ENCODE measurements around the gene PLSCR4.

The PLSCR4 gene

DNA sequence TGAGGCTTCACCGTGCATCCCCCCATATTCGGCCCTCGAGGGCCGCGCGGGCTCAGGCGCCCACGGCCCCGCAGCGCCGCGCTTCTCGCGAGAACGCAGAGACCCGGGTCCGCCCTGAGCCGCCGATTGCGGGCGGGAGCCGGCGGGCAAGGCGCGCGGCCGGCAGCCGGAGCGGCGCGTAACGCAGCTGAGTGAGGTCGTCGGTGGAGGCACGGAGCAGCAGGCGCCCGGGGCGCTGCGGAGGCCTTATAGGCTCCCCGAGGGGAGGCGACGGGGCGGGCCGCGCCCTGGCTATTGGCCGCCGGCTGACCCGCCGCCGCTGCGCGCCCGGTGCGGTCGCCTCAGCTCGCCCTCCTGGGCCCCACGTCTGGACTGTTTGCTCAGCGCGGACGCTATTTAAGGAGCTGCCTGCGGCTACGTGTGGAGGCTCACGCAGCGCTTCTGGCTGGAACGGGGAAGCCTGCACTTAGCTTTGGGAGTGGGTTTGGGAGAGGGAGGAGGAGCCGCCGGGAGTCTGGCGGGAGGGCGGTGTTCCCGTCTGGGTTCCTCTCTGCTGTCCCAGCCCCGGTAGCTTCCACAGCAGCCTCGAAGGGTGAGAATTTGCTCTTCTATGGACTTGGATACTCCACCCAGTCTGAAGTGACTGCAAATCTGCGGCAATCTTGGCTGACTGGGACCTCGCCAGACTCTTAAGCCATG, 89.8 kb downstream of the PLSCR4 start, which contains the start of gene PLOD2:
Gene PLOD2, minus strand, starts transcription at position 221 of the 699 bp plus-strand sequence. Its CDS starts 195 bp downstream, at position 26.
- peak; percentile 96 for DNase-seq (ENCODE audit: low spot score)

DNA sequence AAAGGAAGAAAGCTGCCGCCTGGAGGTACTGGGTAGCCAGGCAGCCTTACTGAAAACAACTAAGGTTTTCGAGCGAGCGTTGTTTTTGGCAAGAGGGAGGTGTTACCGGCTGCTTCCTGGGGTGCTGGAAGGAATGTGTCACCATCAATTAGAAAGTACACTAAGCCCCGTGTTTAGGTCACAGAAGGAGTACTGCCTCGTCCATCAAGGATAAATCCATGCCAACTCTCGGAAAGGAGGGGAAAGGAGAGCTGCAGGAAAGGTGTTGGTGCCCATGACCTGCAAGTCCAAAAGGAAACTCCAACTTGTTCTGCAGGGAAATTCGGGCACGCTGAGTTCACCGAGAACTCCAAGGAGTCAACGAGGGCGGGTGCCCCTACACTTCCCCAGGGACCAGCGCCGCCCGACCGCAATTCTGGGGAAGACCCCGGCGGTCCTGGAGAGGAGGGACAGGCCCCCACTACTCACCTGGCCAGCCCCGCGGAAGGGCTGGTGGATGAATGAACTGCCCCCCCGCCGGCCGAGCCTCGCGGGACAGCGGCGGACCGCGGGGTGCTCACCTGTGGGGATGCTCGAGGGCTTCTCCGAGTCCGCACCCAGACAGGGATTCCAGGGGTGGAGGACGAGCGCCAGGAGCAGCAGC, 90.5 kb downstream of the PLSCR4 start:
- peak; percentile 89 for DNase-seq (ENCODE audit: low spot score)

DNA sequence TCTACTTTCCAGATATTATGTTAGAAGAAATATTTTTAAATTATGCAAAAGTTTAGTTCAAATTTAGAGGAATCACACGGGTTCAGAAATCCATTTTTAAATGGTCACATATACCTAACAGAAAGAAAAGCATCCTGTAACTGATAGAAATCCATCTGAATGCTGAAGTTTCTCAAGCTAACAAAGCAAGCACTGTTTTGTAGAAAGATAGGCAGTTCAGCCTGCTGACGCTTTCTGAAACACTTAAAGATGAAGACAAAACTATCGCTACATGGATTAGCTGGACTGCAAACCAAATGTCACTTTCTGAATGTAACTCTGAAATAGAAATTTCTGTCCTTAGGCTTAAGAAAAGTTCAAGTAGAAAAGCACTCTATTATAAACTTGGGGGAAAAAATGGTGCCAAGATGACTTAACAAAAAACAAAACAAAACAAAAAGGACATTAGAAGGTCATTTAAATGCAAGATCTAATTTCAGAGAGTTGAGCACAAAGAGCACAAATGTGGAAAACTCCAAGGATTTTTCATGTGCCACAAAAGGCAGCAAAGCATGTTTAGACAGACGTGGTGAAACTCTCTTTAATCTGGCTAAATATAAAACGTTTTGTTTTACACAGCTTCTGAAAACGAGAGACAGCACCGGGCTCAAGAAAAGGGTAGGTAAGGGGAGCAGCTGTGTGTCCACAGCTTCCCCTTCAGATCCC, 91.1 kb downstream of the PLSCR4 start:
- no peak for DNase-seq (ENCODE audit: low spot score)

DNA sequence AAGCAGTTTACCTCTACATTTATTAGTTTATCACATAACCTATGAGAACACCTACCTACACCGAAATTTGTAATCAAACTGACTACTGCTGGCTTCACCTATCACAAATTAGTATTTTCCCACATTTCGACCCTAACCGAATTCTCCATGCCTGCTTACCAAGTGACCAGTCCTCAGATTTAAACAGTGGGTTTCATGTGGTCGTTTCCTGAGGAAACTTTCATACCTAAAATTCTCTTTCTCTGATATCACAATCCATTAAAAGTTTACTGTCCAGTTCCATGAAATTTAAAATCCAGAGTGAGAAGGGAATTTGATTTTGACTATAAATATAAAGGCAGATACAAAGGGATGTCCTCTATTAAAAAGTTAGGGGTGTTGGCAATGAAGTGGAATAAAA, 91.9 kb downstream of the PLSCR4 start:
- DNase-seq (ENCODE audit: low spot score), result no peak

DNA sequence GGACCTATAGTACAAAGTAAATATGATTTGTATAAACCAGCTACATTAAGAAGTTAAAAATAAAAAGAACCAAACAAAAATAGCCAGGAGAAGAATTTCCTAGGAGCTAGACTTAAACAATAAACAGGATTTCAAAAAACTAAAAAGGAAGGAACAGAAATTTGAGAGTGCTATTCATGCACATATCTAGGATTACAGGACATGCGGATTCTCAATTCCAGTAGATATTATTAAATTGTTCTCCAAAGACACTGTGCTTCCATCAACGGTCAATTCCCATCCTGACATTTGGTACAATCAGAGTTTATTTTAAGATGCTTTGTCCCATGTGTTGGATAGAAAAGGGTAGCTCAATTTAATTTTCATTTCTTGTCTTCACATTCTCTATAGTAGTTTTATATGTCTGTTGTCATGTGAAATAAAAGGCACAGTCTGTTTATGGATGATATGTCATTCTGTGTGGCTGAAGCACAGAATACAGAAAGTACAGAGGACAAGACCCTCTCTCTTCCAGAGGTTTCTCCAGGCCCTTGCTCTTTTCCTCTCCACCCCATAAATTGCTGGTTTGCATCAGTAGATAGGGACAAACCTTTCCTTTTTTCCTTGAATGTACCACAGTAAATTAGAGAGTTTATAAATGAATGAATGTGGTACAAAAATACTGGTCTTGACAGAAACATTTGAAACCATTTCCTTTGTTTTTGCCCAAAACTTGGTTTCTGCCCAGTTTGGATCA, 93.4 kb downstream of the PLSCR4 start:
- DNase-seq (ENCODE audit: low spot score), result no peak

DNA sequence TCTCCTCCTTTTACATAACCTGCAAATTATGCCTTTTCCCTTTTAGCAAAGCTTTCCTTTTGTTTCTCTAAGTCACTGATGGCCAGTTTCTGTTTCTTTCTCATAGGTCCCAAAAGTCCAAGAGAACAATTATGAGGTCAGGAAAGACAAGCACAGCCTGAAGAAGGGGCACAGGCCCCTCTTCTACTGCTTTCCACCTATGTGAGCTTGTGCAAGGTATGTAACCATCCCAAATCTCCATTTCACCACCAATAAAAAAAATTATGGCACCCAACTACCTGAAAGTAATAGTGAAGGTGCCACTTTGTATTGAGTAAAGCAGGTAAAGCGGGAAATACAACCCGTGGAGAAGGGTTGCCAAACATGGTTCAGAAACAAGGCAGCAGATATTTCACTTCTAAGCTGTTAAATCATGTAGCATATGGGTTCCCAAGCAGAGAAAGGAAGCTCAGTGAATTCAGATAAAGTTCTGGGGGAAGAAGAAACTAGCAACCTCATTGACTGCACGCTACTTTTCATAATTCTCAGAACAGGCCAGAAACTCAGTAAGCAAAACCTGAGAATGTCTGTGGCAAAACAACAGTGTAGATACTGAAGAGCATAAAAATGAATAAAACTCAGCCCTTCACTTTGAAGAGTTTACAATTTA, 94.1 kb downstream of the PLSCR4 start:
- no peak for DNase-seq (ENCODE audit: low spot score)

DNA sequence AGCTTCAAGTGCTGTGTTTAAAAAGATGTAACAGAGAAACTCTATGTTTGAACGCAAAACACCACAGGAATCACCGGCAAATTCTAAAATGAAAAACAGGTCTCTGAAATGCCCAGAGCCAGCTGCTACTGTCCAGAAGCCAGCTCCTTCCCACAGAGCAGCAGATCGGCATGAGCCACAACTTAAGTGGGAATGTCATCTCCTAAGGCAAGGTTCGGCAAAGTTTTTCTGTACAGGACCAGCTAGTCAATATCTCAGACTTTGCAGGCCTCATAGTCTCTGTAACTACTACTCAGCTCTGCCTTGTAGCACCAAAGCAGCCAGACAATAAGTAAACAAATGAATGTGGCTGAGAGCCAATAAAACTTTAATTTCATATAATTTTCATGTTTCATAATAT, 94.8 kb downstream of the PLSCR4 start:
- no peak for DNase-seq (ENCODE audit: low spot score)

DNA sequence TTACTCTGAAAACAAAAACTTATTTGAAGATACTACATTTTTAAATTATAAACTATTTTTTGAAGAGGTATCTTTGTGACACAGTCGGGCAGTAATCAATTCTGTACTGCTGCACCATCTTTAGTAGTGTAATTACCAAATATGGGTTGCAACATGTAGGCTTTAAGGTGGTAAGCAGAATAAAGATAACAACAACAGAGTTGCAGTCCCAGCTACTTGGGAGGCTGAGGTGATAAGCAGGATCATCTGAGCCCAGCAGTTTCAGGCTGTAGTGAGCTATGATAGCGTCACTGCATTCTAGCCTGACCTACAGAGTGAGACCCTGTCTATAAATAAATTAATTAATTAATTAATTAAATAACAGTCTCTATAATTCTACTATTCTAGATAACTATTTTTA, 95.9 kb downstream of the PLSCR4 start:
- no peak for DNase-seq (ENCODE audit: low spot score)

DNA sequence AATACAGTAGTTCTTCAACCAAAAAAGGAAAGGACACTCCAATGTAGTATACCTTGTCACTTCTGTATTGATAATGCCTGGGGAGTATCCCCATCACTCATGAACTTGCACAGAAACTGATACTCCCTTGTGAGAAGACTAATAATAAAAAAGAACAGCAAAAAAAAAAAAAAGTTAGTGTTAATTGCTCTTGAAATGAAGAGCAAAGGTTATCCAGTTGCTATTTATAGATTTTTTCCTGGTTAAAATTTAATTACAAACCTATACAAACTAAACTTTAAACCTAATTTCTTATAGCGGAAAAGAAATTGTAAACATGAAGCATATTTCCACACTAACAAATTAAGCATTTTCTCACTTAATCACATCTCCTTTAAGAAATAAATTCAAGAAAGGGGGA, 96.6 kb downstream of the PLSCR4 start:
- DNase-seq (ENCODE audit: low spot score), result no peak

DNA sequence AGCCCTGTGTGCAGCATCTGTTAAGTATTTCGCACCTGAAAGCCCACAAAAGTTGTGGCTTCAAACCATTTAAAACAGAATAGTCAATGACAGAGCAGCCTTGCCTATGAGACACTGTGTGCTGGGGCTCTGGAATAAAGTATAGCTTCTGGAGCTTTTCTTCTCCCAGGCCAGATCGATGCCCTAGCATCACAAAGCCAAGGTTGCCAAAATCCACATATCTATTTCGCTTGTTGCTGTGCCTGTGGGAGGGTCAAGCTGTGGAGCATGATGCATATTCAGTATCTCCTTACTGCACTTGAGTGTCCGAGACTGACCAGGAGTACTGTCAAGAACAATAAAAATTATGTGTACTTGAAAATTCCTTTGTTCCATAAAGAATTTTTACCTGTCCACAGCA, 97.5 kb downstream of the PLSCR4 start:
- DNase-seq (ENCODE audit: low spot score), result no peak

DNA sequence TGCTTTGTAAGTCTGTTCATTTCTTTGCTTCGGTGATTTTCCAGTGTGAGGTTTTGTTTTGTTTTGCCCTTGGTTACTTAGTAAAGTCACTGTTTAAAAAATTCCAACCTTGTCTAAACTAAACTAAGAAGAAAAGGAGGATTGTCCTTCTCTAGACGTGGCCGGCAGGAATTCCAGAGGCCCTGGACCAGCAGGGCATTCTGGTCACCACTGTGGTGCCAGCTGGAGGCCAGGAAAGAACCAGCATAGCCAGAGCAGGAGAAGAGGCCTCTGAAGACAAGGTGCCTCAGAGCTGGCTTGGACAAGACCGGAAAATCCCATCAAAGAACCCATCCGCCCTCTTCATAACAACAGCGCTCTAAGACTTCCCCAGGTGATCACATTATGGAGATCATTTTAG, 98.1 kb downstream of the PLSCR4 start:
- peak; percentile 85 for DNase-seq (ENCODE audit: low spot score)

DNA sequence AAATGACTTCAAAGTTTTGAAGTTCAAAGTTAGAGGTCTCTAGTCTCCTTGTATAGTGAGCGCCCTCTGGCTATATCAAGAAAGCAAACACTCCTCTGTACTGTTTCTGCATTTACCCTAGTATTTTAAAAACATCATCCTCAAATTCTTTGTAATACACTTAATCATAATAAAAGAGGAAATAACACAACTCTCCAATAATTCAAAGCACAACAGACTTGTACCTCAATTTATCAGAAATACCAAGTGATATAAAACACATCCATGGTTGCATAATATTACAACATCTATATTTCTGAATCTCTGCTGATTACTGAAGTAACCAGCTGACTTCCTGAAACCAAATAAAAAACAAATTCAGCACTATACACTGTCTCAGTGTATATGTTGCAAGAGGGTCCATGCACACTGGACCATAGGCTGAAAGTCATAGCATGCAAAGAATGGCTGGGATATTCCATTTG, 102.4 kb downstream of the PLSCR4 start:
- no peak for DNase-seq (ENCODE audit: low spot score)

DNA sequence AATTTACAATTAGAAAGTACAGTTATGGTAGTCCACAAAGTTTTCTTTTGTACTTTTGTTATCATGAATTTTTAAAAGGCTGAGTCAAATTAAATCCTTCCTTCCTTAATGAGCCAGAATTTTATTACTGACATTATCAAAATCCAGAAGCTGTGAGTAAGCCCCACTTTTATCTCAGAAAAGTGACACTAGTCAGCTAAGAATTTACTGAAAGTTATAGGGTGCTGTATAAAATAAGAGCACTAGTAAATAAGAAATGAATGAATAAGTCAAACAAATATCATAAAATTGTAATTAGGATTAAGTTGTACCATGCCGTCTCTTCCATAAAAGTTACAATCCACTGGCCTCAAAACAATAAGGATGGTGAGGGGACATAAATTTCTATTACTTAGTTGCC, 105.3 kb downstream of the PLSCR4 start:
- DNase-seq (ENCODE audit: low spot score), result no peak

DNA sequence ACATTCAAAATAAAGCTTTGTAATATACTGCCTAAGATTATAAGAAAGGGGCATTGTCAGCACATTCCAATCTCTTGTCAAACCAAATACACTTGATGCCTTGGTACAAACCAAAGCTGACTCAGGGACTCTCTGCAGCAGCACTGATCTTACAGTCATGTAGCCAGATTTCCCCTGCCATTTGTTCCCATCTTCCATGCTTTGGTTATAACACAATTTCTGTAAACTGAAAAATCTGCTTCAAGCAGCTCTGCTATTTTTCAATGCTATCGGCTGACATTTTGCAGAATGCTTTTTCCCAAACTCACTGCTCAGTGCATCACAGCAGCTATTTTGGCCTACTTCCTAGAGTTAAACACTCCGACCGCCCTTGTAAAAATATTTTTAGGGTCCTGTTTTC, 108.1 kb downstream of the PLSCR4 start:
- peak; percentile 63 for DNase-seq (ENCODE audit: low spot score)
